HL-60 (cell line): ENCODE data around the gene GFPT2.

Experiments used
- CTCF ChIP-seq: IDR thresholded peaks from one replicate; pipeline ENCODE4 v1.5.1; 2011; ENCODE audit warnings: low read length, control low read depth, inconsistent platforms; ENCODE audit not compliant: insufficient read depth
- POLR2AphosphoS5 ChIP-seq: IDR thresholded peaks from 2 replicates; pipeline ENCODE4 v1.6.1; 2012; ENCODE audit warnings: low read depth

- TF ChIP-seq POLR2AphosphoS5 (no peak), CTCF (no peak)
Measured at GRCh38 chr5:180329606-180330269, 23.4 kb downstream of the GFPT2 start.
